HUES6 (cell line): ENCODE results near the gene DNAH9.

Experiments used
- H3K27ac ChIP-seq: 2 replicates; pipeline ENCODE4 v1.7.0; 2013; ENCODE audit warnings: low read depth, mild to moderate bottlenecking, low read length, inconsistent platforms
- H3K27me3 ChIP-seq: 2 replicates; pipeline ENCODE4 v1.6.1; 2013; ENCODE audit warnings: low read length; ENCODE audit not compliant: control insufficient read depth, insufficient read depth
- H3K36me3 ChIP-seq: 2 replicates; pipeline ENCODE4 v1.6.1; 2013; ENCODE audit warnings: low read length; ENCODE audit not compliant: control insufficient read depth, insufficient read depth
- H3K4me1 ChIP-seq: 2 replicates; pipeline ENCODE4 v1.6.1; 2013; ENCODE audit warnings: low read length; ENCODE audit not compliant: control insufficient read depth, insufficient read depth
- H3K4me3 ChIP-seq: 2 replicates; pipeline ENCODE4 v1.5.1; 2013; ENCODE audit warnings: low read depth, low read length
- H3K9ac ChIP-seq: one replicate; pipeline ENCODE4 v1.6.1; 2013; ENCODE audit warnings: mild to moderate bottlenecking, low read length
- H3K9me3 ChIP-seq: 2 replicates; pipeline ENCODE4 v1.6.1; 2013; ENCODE audit warnings: low read depth, low read length; ENCODE audit not compliant: control insufficient read depth, insufficient read depth

Gene DNAH9

GRCh38 chr17:11610999-11611566 is 12.8 kb downstream of the DNAH9 start:
- H3K4me1 ChIP-seq = peaks cover 11% of the 10 kb centered on the region; the same call in 1 of the 2 replicates
- no peak overlapping the region for H3K4me3 ChIP-seq
- no peaks in the 10 kb centered on the region for H3K27me3 ChIP-seq
- H3K36me3 ChIP-seq = no peaks in the 10 kb centered on the region
- no peak overlapping the region for H3K27ac ChIP-seq
- H3K9me3 ChIP-seq = no peaks in the 10 kb centered on the region
- no peak overlapping the region for H3K9ac ChIP-seq

- H3K36me3 ChIP-seq = no peaks in the 10 kb centered on the region
- no peak overlapping the region for H3K4me3 ChIP-seq
- peaks cover 11% of the 10 kb centered on the region; the same call in 1 of the 2 replicates for H3K4me1 ChIP-seq
- no peaks in the 10 kb centered on the region for H3K27me3 ChIP-seq
- no peak overlapping the region for H3K9ac ChIP-seq
- no peak overlapping the region for H3K27ac ChIP-seq
- H3K9me3 ChIP-seq = no peaks in the 10 kb centered on the region
Measured at GRCh38 chr17:11612956-11613355, 14.7 kb downstream of the DNAH9 start.

DNA sequence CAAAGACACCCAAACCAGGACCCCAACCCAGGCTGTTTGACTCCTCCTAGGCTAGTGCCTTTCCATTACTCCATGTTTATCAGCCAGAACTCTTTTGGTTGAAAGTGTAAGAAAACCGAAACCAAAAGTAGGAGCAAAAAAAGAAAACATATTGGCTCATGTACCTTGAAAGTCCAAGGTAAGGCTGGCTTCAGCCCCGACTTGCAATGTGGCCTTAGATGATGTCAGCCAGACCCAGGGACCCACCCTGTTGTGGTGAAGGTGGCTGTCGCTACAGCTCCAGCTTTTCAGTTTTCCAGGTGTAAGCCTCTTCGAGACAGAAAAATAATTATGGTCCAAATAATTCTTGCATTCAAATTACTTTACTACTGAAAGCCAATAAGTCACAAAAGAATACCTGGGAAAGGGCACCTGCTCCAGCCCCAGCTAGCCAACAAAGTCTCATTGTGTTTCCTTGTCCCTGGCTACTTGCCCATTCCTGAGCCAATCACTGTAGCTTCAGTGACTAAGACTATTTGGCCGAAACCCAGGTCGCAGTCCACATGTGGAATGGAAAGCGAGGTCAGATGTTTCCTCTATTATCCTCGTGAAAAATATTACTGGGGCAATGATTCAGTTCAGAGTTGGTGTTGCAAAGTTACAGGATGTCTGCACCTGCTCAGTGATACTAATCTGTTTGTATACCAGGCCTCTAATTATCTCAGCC is 20.7 kb downstream of the DNAH9 start:
- no peak overlapping the region for H3K9ac ChIP-seq

GRCh38 chr17:11622492-11622891 is 24.2 kb downstream of the DNAH9 start:
- H3K4me1 ChIP-seq = no peaks in the 10 kb centered on the region
- H3K9me3 ChIP-seq = no peaks in the 10 kb centered on the region
- H3K4me3 ChIP-seq = no peak overlapping the region
- H3K27ac ChIP-seq = no peak overlapping the region
- H3K9ac ChIP-seq = no peak overlapping the region
- no peaks in the 10 kb centered on the region for H3K36me3 ChIP-seq
- no peaks in the 10 kb centered on the region for H3K27me3 ChIP-seq

More for the DNA sequence above, 20.7 kb downstream of the DNAH9 start:
- no peak overlapping the region for H3K4me3 ChIP-seq
- H3K27ac ChIP-seq = no peak overlapping the region
- H3K27me3 ChIP-seq = no peaks in the 10 kb centered on the region
- H3K36me3 ChIP-seq = no peaks in the 10 kb centered on the region
- no peaks in the 10 kb centered on the region for H3K4me1 ChIP-seq
- no peaks in the 10 kb centered on the region for H3K9me3 ChIP-seq

- no peak overlapping the region for H3K27ac ChIP-seq
- H3K36me3 ChIP-seq = no peaks in the 10 kb centered on the region
- H3K4me3 ChIP-seq = no peak overlapping the region
- no peaks in the 10 kb centered on the region for H3K4me1 ChIP-seq
- no peak overlapping the region for H3K9ac ChIP-seq
- no peaks in the 10 kb centered on the region for H3K27me3 ChIP-seq
- no peaks in the 10 kb centered on the region for H3K9me3 ChIP-seq
Measured at GRCh38 chr17:11624976-11625375, 26.7 kb downstream of the DNAH9 start.

- no peaks in the 10 kb centered on the region for H3K27me3 ChIP-seq
- no peak overlapping the region for H3K27ac ChIP-seq
- no peak overlapping the region for H3K9ac ChIP-seq
- H3K36me3 ChIP-seq = no peaks in the 10 kb centered on the region
- H3K9me3 ChIP-seq = no peaks in the 10 kb centered on the region
- H3K4me1 ChIP-seq = no peaks in the 10 kb centered on the region
- H3K4me3 ChIP-seq = no peak overlapping the region
Measured at GRCh38 chr17:11625878-11626277, 27.6 kb downstream of the DNAH9 start.

GRCh38 chr17:11627301-11627940 is 29.2 kb downstream of the DNAH9 start:
- H3K4me1 ChIP-seq = no peaks in the 10 kb centered on the region

GRCh38 chr17:11628374-11628773 is 30.1 kb downstream of the DNAH9 start:
- Histone ChIP-seq H3K36me3 (no peaks in the 10 kb centered on the region), H3K9me3 (no peaks in the 10 kb centered on the region), H3K4me3 (no peak overlapping the region), H3K9ac (no peak overlapping the region), H3K27ac (no peak overlapping the region), H3K27me3 (no peaks in the 10 kb centered on the region), H3K4me1 (no peaks in the 10 kb centered on the region)

More at GRCh38 chr17:11627301-11627940, 29.2 kb downstream of the DNAH9 start:
- no peaks in the 10 kb centered on the region for H3K27me3 ChIP-seq
- no peaks in the 10 kb centered on the region for H3K9me3 ChIP-seq
- no peak overlapping the region for H3K27ac ChIP-seq
- no peak overlapping the region for H3K4me3 ChIP-seq
- no peak overlapping the region for H3K9ac ChIP-seq
- no peaks in the 10 kb centered on the region for H3K36me3 ChIP-seq

DNA sequence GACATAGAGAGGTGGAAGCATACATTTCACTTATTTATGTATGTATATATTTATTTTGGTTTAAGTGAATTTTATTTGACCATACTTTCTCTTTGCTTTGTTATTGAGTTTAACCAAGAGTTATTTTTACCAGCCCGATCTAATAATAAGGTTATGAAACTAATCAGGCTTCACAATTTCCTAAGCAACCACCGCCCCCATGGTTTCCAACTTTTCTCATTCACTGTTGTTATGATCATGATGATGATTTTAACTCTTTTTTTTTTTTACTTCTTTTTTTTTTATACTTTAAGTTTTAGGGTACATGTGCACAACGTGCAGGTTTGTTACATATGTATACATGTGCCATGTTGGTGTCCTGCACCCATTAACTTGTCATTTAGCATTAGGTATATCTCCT is 30.6 kb downstream of the DNAH9 start:
- Histone ChIP-seq H3K27me3 (no peaks in the 10 kb centered on the region), H3K9ac (no peak overlapping the region), H3K4me1 (no peaks in the 10 kb centered on the region), H3K9me3 (no peaks in the 10 kb centered on the region), H3K27ac (no peak overlapping the region), H3K36me3 (no peaks in the 10 kb centered on the region), H3K4me3 (no peak overlapping the region)

DNA sequence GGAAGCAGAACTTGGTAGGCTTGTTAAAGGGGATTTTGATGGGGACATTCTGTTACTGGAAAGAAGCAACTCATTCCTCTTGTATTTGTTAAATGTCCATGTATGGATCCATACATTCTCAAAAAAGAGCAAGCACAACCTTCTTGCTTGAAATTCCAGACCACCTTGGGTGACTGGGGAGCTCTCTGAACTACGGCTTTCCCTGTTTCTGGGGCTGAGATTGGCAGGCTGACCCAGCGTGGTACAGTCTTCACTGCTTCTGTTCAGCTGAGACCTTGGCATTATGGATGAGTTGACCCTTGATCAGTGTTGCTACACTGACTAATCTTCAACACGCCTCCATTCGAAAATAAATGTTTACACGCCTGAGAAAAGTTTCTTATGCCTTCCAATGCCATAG is 38.5 kb downstream of the DNAH9 start:
- no peak overlapping the region for H3K27ac ChIP-seq
- H3K36me3 ChIP-seq = no peaks in the 10 kb centered on the region
- no peak overlapping the region for H3K4me3 ChIP-seq
- no peaks in the 10 kb centered on the region for H3K9me3 ChIP-seq
- H3K27me3 ChIP-seq = no peaks in the 10 kb centered on the region
- H3K4me1 ChIP-seq = no peaks in the 10 kb centered on the region
- no peak overlapping the region for H3K9ac ChIP-seq

DNA sequence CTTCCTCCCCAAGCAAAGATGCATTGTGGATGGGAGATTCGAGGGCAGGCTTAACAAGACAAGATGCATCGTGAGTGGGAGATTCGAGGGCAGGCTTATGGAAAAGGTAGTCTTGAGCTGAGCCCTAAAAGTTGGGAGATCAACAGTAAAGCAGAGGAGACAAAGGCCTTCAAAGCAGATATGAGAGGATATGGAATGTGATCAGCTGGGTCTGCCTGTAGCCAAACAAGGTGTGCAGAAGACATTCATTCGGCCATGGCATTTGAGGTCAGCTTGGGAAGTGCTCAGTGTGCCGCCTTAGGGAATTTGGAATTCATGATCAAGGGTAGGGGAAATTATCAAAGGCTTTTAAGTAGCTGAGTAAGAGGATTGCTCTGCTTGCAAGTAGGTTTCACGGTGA is 39.5 kb downstream of the DNAH9 start:
- H3K9me3 ChIP-seq = no peaks in the 10 kb centered on the region
- H3K36me3 ChIP-seq = no peaks in the 10 kb centered on the region
- H3K9ac ChIP-seq = no peak overlapping the region
- H3K4me3 ChIP-seq = no peak overlapping the region
- H3K4me1 ChIP-seq = no peaks in the 10 kb centered on the region
- no peak overlapping the region for H3K27ac ChIP-seq
- no peaks in the 10 kb centered on the region for H3K27me3 ChIP-seq
